HG02884 (cell line): ENCODE results near the gene SKI.

Experiments
- ATAC-seq: cut with Tn5 transposase; IDR thresholded peaks from one replicate; pipeline ENCODE4 v1.9.1; 2021; ENCODE audit warnings: mild to moderate bottlenecking, moderate library complexity; ENCODE audit not compliant: unreplicated experiment

Gene SKI

DNA sequence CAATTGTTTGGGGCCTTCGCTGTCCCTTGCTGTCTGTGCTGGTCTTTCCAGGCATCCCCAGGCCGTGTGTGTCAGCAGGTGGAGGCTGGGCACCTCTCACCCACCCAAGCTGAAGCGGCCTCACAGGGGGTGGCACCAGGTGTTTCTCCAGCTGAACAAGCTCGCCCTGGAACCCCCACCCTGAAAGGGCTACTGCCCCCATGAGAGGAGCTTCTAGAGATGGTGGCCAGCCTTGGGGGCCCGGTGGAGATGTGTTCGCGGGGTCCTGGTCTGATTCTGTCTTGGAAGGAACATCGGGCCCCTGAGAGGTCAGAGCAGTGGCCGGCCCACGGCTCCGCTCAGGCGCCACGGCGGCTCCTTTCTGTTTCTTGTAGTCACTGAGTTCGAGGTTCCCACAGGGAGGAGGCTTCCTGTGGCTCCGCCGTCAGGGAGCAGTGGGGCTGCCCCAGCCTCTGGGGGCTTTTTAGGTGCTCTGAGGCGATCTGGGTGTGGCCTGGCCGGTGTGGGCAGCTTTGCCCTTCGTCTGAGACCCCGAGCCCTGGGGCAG, 46.9 kb downstream of the SKI start:
- no peak for ATAC-seq

DNA sequence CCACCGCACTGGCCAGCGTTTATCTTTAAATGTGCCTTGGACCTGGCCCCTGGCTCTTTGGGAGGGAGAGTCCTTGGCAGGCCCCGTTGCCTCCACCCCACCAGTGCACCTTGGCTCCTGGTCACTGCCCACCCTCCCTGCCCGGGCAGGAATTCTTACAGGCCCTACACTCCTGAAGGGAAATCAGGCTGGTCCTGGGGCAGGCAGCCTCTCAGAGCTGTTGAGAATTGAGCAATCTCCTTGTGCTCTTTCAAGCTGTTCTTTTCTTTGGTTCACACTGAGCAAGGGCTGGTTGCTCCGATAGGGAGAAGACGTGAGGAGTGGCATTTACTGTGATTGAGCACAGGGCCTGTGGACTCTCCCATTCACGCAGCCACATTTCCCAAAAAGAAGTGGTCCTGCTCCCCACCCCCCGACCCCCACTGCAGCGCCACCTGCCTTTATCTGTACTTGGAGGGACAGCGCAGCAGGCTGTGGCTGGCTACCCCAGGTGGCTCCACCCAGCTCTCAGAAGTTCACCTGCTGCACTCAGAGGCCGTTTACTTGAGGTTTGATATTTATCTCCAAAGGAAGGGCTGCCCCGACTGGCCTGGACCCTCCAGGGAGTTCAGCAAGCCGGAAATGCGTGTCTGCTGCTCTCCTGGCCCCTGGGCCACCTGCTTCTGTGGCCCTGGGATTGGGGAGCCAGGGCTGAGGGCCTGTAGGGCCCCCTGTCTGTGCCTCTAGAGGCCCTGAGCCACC, 47.8 kb downstream of the SKI start:
- ATAC-seq: no peak

DNA sequence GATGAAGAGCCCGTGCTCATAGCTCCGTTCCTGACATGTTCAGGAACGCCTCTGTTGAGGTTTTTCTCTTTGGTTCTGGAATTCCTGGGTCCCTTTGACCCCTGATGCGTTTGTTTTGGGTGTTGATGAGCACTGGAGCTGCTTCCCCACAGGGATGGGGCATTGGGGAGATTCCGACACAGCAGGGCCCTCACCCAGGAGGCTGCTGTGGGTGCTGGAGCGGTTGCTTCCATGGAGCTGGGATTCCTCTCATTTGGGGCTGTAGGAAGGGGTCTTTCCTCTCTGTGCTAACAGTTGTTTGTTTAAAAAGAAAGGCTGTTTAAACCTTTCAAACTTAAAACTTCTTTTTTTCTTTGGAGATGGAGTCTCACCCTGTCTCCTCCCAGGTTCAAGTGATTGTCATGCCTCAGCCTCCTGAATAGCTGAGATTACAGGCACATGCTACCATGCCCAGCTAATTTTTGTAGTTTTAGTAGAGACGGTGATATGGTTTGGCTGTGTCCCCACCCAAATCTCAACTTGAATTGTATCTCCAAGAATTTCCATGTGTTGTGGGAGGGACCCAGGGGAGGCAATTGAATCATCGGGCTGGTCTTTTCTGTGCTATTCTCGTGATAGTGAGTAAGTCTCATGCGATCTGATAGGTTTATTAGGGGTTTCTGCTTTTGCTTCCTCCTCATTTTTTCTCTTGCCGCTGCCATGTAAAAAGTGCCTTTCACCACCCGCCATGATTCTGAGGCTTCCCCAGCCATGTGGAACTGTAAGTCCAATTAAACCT, 48.9 kb downstream of the SKI start:
- no peak for ATAC-seq

DNA sequence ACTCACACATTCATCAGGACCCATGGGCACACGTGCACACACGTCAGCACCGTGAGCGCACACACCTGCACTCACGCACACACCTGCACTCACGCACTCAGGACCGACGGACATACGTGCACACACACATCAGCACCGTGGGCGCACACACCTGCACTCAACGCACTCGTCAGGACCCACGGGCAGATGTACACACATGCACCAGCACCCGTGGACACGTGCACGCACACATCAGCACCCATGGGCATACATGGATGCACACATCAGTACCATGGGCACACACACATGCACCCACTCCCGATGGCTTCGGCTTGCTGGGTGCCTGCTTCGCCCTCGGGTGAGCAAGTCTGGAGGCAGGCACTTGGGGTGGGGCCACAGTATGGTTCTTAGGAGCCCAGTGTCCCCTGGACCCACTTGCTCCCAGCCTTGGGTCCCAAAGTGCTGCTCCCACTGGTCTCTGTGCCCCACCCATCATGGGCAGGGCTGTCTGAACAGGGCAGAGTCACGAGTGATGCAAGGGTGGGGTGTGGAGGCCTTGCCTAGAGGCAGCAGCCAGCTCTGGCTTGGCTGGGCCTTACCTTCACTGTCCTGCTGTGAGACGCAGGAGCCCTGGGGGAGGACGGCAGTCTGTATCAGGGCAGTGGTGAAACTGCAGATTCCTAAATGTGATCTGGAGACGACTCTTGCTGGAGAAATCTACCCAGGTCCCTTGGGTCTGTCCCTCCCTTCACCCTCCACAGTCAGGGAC, 49.8 kb downstream of the SKI start:
- ATAC-seq: no peak

DNA sequence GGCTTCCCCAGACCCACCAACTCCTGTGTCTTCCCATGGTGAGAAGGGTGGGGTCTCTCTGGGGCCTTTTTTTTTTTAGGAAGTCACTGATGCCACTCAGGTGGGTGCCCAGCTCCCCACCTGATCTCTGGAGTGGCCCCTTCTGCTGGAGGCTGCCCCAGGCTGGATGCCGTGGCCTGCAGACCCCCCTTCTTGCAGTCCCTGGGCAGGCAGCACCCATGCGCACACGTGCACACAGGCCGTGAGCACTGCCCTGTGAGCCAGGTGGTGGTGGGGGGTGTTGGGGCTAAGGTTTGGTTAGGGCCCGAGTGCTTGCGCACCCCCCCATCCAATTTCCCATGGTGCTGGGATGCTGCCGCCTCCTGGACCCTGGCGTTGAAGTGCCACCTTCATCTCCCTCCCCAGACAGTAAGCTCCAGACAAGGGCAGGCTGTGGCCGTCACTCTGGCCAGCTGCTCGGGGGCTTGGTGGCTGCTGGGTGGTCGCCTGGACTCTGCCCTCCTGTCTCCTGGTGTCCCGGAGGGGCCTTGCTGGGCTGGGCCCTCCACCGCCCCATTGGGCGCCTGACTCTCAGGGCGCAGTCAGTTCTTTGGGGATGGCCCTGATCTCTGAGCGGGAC, 50.6 kb downstream of the SKI start:
- ATAC-seq: no peak

DNA sequence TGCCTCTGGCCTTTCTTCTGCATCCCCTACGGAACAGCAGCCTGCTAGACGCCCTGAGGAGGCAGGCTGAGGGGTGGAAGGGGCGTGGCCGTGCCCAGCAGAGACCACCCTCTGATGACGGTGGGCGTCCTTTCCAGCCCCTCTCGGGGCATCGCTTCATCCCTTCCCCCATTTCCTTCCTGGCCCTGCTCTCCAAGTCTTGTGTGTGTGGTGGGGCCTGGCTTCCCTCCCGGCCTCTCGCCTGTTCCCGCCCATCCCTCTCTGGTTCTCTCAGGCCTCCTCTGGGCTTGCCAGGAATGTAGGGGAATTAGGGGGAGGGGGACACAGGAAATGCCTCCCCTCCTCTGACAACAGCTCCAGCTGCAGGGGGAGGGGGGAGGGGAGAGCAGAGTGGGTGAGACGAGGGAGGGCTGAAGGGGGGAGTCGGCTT, 51.1 kb downstream of the SKI start:
- no peak for ATAC-seq

DNA sequence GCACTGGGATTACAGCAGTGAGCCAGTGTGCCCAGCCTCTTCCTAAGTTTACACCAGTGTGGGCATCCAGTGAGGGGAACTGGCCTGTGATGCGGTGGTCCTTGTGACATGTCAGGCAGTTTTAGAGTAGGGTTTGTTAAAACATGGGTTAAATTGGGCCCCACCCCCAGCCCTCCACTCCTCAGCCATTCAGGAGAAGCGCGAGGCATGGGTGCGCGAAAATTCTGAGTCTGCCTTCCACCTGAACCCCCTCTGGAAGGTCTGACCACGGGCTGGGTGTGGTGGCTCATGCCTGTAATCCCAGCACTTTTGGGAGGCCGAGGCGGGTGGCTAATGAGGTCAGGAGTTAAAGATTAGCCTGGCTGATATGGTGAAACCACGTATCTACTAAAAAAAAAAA, 51.7 kb downstream of the SKI start:
- ATAC-seq: no peak

DNA sequence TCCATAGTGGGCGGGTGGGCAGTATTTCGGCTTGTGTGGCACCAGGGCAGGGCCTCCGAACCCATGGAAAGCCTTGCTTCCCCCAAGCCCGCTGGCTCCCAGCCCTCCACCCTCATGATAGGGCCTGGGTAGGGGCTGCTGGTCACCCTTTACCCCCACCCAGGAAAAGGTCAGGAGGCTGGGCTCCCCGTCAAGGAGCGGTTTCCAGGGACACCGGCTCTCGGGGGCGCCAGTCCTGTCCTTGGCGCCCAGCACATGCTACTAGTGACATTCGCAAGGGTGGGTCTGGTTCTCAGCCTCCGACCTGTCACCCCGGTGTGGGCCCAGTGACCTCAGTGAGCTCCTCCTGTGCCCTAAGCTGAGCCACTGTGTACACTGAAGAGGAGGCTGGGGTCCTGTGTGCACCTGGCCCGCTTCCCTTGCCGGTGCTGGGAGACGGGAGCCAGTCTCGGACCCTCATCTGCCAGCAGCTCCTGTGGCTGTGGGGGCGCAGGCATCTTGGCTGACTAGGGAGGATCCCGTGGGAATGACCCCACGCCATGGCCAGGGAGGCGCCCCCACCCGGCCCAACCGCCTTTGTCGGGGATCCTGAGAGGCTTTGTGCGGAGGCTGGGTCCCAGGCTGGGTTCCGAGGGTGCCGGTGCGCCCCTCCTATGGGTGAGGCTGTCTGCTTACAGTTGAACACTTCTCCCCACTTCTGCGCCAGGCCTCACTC, 54.6 kb downstream of the SKI start:
- no peak for ATAC-seq

DNA sequence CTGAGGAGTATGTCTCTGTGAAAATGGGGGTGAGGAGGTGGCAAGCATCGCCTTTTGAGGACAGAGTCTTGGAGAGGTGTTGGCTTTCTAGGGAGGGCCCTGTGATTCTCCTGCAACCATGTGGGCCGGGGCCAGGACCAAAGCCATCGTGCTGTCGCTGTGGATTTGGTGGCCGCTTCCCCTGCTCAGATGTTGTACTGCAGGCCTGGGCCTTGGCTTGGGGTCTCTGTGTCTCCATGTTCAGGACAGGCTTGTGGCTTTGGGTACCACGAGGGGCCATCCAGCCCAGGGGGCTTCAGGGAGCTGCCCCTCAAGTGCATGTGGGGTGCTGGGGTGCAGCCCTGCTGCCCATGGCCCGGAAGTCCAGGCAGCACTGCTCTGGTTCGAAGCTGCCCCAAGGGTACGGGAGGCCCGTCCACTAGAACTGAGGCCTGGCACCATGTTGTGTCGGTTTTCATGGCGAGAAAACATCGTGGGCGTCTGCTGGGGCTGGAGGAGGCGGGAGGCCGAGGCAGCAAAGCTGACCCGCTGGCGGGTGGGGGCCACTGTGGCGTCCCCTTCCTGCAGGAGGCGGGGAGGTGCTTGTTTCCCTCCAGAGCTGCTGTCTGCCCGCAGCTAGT, 55.4 kb downstream of the SKI start:
- no peak for ATAC-seq

DNA sequence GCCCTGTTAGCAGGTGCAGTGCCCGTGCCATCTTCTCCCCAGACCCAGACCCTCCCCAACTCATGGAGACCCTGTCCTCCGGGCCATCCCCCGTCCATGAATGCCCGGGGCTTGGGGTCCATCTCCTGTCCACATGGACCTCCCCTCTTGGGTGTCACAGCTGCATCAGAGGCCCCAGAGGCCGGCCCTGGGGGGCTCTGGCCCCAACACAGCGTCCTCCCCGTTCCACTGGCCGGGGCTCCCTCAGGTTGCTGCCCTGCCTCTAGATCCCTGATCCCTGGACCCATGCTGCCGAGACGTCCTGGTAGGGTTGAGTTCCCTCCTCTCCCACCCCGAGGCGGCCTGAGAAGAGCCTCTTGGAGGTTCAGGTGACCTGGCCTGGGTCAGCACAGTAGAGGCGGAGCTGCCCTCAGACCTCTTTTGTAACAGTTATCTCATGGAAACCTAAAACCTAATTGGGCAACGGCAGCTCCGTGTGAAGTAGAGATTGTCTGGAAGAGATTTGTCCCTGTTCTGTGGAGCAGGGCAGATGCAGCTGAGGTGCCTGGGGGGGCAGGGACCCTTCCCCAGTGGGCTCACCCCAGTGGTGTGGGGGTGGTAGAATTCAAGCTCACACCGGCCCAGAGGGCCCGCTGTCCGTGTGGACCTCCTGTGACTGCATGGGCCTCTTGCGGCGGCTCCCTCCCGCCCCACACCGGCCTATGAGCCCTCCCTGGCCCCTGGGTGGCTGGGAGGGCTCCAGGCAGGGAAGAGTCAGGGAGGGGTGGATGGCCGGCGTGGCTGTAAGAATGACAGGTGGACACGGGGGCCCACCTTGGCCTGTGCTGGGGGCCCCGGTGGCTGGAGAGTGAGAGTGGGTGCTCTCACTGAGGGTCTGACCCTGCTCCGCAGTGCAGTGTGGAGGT, 56.1 kb downstream of the SKI start:
- ATAC-seq: no peak

DNA sequence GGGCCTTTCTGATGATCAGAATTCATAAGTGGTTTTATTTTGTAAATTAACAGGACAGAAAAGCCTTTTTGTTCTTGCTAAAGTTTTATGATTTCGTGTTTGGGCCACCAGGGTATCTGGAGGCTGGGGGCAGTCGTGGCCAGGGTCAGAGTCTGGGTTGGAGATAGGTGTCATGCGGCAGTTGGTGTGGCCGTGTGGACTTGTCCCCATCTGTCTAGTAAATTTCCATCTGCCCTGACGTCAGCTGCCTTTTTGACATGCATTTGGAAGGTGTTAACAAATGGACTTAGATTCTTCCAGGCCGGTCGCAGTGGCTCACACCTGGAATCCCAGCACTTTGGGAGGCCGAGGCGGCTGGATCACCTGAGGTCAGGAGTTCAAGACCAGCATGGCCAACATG, 56.8 kb downstream of the SKI start:
- no peak for ATAC-seq

DNA sequence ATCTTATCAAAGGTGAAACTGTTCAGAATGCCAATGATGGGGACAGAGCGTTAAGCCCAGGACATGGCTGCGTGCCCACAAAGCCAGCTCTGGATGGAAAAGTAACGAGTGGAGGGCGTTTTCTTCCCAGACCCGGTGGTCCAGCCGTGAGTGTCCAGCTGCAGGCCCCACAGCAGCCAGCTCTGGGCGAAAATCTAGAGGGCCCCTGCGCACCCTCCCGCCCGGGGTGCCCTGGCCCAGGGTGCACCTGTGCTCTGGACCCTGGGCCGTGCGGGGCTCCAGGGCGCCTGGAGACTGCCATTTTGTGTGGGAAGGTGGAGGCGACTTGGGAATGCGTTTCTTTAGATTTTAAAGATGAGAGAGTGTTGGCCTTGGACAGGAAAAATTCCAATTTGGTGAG, 58.8 kb downstream of the SKI start:
- ATAC-seq: no peak

DNA sequence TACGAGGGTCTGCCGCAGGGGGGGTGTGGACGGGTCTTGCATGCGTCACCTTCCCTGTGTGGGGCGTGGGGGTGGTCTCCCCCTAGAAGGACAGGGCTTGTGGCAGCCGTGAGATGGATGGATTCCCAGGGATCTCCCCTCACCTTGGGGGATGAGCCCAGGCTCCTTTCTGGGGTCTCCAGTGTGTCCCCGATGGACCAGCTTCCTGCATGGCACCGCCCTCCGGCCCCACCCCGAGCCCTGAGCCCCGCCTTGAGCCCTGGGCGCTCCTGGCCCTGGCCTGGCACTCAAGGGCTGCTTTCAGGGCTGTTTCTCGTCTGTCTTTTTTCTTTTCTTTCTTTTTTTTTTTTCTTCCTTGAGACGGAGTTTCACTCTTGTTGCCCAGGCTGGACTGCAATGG, 59.5 kb downstream of the SKI start:
- ATAC-seq: no peak

DNA sequence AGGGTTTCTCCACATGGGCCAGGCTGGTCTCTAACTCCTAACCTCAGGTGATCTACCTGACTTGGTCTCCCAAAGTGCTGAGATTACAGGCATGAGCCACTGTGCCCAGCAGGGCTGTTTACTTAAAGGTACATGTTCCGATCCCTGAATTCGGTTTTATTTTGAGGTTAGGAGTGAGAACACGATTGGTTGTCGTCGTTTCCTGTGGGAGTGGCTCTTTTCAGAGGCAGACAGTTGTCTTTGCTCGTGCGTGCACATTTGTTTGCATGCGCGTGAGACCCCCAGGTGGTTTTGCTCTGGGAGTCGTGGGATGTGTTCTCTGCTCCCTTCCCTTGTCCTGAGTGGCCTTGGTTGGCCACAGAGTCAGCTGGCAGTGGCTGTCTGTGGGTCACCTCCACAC, 60.2 kb downstream of the SKI start:
- ATAC-seq: no peak

DNA sequence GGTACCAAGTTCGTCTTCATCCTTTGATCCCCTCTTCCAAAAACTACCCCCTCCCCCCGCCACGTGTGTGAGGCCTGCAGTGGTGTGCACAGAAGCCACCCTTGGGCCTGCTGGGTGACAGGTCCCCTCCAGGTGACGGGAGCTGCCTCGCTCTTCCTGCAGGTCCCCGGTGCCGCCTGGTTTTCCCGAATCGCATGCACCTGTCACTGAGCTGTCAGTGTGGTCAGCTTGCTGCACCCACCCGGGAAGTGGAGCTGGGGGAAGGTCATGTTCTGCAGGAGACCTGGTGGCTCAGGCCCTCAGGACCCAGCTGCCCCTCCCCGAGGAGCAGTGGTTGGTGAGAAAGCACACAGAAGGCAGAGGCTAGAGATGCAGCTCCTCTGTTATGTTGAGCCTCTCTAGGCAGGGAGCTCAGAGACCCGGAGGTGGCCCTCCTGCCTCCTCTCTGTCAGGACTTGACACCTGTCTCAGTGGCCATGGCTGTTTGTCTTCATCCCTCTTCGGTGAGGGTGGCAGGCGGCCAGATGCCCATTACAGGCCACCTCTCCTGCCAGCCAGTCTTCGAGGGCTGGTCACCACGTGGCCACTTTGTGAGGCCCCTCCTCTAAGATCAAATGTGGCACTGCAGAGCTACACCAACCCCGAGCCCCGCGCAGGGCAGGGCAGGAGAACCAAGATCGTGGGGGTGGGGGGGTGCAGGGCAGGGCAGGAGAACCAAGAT, 60.9 kb downstream of the SKI start:
- ATAC-seq: no peak

DNA sequence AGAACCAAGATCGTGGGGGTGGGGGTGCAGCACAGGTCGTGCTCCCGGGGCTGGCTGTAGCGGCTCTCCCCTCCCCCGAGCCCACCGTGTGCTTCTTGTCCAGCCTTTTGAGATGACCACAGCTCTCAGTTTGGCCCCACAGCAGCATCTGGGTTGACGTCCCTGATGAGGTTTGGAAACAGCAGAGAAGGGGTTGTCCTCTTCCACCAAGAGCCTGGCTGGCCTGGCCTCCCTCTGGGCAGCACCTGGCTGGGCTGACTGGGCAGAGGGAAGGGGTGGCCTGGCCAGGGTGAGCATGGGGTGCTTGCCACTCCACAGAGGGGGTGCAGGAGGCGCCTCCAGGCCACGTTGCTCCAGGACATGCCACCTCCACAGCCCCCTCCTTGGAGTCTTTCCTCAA, 61.5 kb downstream of the SKI start:
- ATAC-seq: no peak

DNA sequence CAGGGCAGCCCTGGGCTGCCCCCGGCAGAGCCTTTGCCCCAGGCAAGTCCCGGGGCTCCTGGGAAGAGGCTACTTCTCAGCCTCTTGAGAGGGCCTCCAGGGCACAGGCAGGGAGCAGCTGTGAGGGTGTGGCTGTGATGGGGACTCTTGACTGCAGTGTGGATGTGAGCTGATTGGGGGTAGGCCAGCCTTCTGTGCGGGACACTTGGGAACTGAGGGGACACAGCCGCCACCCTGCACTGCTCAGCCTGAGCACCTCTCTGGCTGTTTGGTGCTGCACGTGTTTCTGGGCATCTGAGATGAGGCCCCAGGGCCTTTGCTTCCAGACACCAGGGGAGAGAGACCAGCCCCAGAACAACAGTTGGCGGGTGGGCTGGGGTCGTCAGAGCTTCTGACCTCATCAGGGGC, 62.1 kb downstream of the SKI start:
- no peak for ATAC-seq
